ENCODE data around the gene THBS1.

THBS1 gene

GRCh38 chr15:39641191-39641889 is 60.5 kb downstream of the THBS1 start:
- no peak for TF ChIP-seq FOXM1 (IDR thresholded peaks at IDR 0.05; ENCODE audit: borderline replicate concordance, low read depth)
- TF ChIP-seq ZBTB7A (IDR thresholded peaks at IDR 0.05; ENCODE audit: low read depth): no peak
- TF ChIP-seq TEAD4 (IDR thresholded peaks at IDR 0.05): no peak
- TF ChIP-seq EGR1 (IDR thresholded peaks at IDR 0.05): no peak
- TF ChIP-seq TCF12 (IDR thresholded peaks at IDR 0.05; ENCODE audit: low read depth): no peak
- TF ChIP-seq, protein P1, sequence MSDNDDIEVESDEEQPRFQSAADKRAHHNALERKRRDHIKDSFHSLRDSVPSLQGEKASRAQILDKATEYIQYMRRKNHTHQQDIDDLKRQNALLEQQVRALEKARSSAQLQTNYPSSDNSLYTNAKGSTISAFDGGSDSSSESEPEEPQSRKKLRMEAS (IDR thresholded peaks at IDR 0.05): no peak
- no peak for TF ChIP-seq RAD21 (IDR thresholded peaks at IDR 0.05; ENCODE audit: low read depth)
- TF ChIP-seq CREB1 (IDR thresholded peaks at IDR 0.05; ENCODE audit: low read depth): no peak
- TF ChIP-seq TAF1 (IDR thresholded peaks at IDR 0.05; ENCODE audit: low read depth): no peak

DNA sequence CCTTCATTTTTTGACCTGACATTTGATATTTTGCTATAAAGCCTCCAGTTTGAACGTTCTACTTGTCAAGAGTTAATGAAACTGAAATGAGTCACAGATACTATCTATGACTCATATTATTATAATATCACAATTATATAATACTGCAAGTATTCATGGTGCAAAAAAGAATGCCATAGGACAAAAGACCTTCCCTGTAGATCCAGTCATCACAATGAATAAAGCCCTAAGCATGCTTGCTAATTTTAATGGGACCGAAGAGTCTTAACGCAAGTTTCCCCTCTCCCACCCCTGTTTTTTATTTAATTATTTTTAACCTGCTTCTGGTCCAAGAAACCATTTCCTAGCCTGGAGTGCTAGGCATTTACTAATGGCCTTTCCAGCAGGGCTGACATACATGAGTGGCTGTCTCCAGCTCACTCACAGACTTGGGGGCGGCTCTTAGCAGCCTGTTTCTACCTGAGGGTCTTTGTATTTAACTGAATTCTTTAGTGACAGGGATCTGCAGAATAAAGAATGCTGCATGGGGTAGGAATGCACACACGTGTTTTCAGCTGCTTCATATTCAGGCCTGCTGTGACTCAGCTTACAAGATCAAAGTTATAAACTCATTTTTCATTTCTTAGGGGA is 61.2 kb downstream of the THBS1 start:
- TF ChIP-seq, protein P1 (IDR thresholded peaks at IDR 0.05): no peak; the same call in 1 of the 2 replicates
- no peak; the same call in 1 of the 2 replicates for TF ChIP-seq FOXM1 (IDR thresholded peaks at IDR 0.05; ENCODE audit: borderline replicate concordance, low read depth)
- TF ChIP-seq TEAD4 (IDR thresholded peaks at IDR 0.05): peak; percentile 4; the same call in 1 of the 2 replicates
- TF ChIP-seq TCF12 (IDR thresholded peaks at IDR 0.05; ENCODE audit: low read depth): no peak
- TF ChIP-seq EGR1 (IDR thresholded peaks at IDR 0.05): no peak

GRCh38 chr15:39643727-39644126 is 62.8 kb downstream of the THBS1 start:
- TF ChIP-seq TCF12 (IDR thresholded peaks at IDR 0.05; ENCODE audit: low read depth) (no peak), EGR1 (IDR thresholded peaks at IDR 0.05) (no peak), USF1 (IDR thresholded peaks at IDR 0.05) (no peak), RAD21 (IDR thresholded peaks at IDR 0.05; ENCODE audit: low read depth) (no peak), FOXM1 (IDR thresholded peaks at IDR 0.05; ENCODE audit: borderline replicate concordance, low read depth) (no peak), CEBPB (IDR thresholded peaks at IDR 0.05) (no peak), TAF1 (IDR thresholded peaks at IDR 0.05; ENCODE audit: low read depth) (no peak), CREB1 (IDR thresholded peaks at IDR 0.05; ENCODE audit: low read depth) (no peak), NFIC (IDR thresholded peaks at IDR 0.05) (no peak), ZBTB7A (IDR thresholded peaks at IDR 0.05; ENCODE audit: low read depth) (no peak), TEAD4 (IDR thresholded peaks at IDR 0.05) (no peak), EP300 (IDR thresholded peaks at IDR 0.05; ENCODE audit: borderline replicate concordance) (no peak)
- TF ChIP-seq, protein P2, sequence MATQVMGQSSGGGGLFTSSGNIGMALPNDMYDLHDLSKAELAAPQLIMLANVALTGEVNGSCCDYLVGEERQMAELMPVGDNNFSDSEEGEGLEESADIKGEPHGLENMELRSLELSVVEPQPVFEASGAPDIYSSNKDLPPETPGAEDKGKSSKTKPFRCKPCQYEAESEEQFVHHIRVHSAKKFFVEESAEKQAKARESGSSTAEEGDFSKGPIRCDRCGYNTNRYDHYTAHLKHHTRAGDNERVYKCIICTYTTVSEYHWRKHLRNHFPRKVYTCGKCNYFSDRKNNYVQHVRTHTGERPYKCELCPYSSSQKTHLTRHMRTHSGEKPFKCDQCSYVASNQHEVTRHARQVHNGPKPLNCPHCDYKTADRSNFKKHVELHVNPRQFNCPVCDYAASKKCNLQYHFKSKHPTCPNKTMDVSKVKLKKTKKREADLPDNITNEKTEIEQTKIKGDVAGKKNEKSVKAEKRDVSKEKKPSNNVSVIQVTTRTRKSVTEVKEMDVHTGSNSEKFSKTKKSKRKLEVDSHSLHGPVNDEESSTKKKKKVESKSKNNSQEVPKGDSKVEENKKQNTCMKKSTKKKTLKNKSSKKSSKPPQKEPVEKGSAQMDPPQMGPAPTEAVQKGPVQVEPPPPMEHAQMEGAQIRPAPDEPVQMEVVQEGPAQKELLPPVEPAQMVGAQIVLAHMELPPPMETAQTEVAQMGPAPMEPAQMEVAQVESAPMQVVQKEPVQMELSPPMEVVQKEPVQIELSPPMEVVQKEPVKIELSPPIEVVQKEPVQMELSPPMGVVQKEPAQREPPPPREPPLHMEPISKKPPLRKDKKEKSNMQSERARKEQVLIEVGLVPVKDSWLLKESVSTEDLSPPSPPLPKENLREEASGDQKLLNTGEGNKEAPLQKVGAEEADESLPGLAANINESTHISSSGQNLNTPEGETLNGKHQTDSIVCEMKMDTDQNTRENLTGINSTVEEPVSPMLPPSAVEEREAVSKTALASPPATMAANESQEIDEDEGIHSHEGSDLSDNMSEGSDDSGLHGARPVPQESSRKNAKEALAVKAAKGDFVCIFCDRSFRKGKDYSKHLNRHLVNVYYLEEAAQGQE (IDR thresholded peaks at IDR 0.05; ENCODE audit: low read depth): no peak
- TF ChIP-seq, protein P1 (IDR thresholded peaks at IDR 0.05): no peak

DNA sequence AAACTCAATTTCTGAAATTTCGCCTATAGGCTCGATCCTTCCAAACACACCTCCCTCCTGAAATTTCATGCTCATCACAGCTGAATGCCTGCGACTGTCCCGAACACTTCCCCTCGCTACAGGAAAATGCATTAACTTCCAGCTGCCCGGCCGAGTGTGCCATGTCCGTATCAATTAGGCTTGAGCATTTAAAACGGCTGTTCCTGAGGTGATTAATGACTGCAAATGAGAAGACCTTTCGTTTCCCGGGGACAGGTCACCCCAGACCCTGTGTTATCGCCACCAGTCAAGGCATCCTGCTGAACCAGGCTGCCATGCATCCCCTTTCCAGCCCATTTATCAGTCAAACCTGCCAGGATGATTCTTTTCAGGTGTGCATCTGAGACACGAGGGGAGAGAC is 63.3 kb downstream of the THBS1 start:
- TF ChIP-seq TAF1 (IDR thresholded peaks at IDR 0.05; ENCODE audit: low read depth): no peak
- 0 out of 2 replicates have a peak, but pooled peaks have one; percentile 26 for TF ChIP-seq FOXM1 (IDR thresholded peaks at IDR 0.05; ENCODE audit: borderline replicate concordance, low read depth)
- TF ChIP-seq TEAD4 (IDR thresholded peaks at IDR 0.05): no peak
- no peak for TF ChIP-seq RAD21 (IDR thresholded peaks at IDR 0.05; ENCODE audit: low read depth)
- no peak for TF ChIP-seq NFIC (IDR thresholded peaks at IDR 0.05)
- TF ChIP-seq TCF12 (IDR thresholded peaks at IDR 0.05; ENCODE audit: low read depth): 0 out of 2 replicates have a peak, but pooled peaks have one; percentile 41
- peak; percentile 52 for TF ChIP-seq EP300 (IDR thresholded peaks at IDR 0.05; ENCODE audit: borderline replicate concordance)
- TF ChIP-seq YY1 (IDR thresholded peaks at IDR 0.05; ENCODE audit: low read depth): no peak
- no peak for TF ChIP-seq CEBPB (IDR thresholded peaks at IDR 0.05)
- TF ChIP-seq USF1 (IDR thresholded peaks at IDR 0.05): no peak
- TF ChIP-seq EGR1 (IDR thresholded peaks at IDR 0.05): no peak
- TF ChIP-seq, protein P2 (IDR thresholded peaks at IDR 0.05; ENCODE audit: low read depth): no peak
- TF ChIP-seq CREB1 (IDR thresholded peaks at IDR 0.05; ENCODE audit: low read depth): no peak
- TF ChIP-seq, protein P1 (IDR thresholded peaks at IDR 0.05): no peak
- no peak for TF ChIP-seq ZBTB7A (IDR thresholded peaks at IDR 0.05; ENCODE audit: low read depth)

All from Ishikawa (cell line).